Gastrocnemius medialis (tissue), 4 donors: ENCODE results near the gene PTPRT.

Source experiments
- CTCF ChIP-seq, 5 experiments: fragments of 450-650 bp in 3 of 5; fragments of 200-600 bp in 2 of 5; sonication (generic) in 2 of 5; IDR thresholded peaks in 4 of 5; conservative IDR thresholded peaks in 1 of 5; 1 replicate in 4 of 5; 2 replicates in 1 of 5; pipeline ENCODE4 v1.5.1; 2016 to 2019; ENCODE audit warnings: antibody characterized with exemption in 5 of 5, mild to moderate bottlenecking in 3 of 5, moderate library complexity in 3 of 5
- POLR2A ChIP-seq, 2 donors: fragments of 450-650 bp; IDR thresholded peaks; one replicate each; pipeline ENCODE4 v1.6.1; 2017; ENCODE audit warnings: antibody characterized with exemption in 2 of 2, mild to moderate bottlenecking in 2 of 2, moderate library complexity in 2 of 2

- TF ChIP-seq CTCF (IDR thresholded peaks at IDR 0.05 in 4 of 5, conservative IDR thresholded peaks at IDR 0.05 in 1 of 5) (no peak), POLR2A (IDR thresholded peaks at IDR 0.05) (no peak)
These were observed 894.1 kb downstream of the PTPRT start for GRCh38 chr20:42295592-42295991.
